RCC 7860 (cell line): ENCODE measurements around the gene SBK3.
A peak's percentile ranks its signal among the peaks of the same experiment; 100 is the strongest.
"Not testable (repeated sequence)": the region's sequence is repeated elsewhere in the genome, so short reads cannot be mapped to it uniquely, and the experiment has no call there.

Experiments
- DNase-seq: peaks from one replicate; pipeline ENCODE4 v3.0.0-alpha.2; 2015; ENCODE audit warnings: low spot score
- FAIRE-seq: peaks from 2 replicates; lab custom pipeline; 2012; peaks lifted over from hg19 to GRCh38; lab: Jason Lieb, UNC

The SBK3 gene, protein sequence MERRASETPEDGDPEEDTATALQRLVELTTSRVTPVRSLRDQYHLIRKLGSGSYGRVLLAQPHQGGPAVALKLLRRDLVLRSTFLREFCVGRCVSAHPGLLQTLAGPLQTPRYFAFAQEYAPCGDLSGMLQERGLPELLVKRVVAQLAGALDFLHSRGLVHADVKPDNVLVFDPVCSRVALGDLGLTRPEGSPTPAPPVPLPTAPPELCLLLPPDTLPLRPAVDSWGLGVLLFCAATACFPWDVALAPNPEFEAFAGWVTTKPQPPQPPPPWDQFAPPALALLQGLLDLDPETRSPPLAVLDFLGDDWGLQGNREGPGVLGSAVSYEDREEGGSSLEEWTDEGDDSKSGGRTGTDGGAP

DNA sequence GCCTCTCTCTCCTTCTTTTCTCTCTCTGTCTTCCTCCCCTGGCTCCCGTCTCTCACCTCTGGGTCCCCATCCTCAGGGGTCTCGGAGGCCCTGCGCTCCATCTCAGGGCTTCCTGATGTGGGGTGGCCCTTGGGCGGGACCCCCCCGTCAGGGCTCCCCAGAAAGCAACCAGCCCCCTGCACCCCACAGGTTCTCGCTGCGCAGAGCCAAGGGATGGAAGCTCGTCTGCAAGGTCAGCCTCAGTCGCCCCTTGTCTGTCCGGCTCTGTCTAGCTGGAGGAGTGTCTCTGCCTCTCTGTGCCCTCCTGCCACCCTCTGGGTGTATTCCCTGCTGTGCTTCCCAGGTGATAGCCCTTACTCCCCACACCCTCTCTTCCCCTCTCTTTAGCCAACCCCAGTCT, at the start of gene SBK3:
Gene SBK3 (minus strand): TSS at position 101 of the 400 bp plus-strand sequence. CDS start 0 bp downstream, at position 101.
- DNase-seq = no peak
- no peak for FAIRE-seq

DNA sequence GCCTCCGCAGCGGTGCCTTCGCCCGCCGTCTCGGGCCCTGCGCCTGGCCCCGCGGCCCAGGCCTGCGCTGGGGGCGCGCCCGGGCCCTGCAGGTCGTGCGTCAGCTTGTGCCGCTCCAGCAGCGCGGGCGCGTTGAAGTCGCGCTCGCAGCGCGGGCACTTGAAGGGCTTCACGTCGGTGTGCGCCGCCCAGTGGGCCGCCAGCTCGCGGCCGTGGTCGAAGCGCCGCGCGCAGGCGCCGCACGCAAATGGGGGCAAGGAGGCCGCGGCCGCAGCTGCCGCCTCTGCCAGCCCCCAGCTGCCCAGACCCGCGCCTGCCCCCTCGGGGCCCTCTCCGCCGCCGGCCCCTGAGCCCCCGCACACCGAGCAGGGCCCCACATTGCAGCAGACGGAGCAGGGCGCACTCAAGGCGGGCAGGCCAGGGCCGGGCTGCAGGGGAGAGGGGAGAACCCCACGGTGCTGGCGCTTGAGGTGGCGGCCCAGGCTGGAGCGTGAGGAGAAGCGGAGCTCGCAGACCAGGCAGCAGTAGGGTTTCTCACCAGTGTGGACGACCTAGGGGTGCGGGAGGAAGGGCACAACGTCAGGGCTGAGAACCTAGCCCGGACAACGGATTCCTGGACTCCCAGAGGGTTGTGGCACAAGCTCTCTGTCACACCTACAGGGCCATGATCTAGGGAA, 47.9 kb upstream of the SBK3 start:
- FAIRE-seq (no peak), DNase-seq (no peak)

DNA sequence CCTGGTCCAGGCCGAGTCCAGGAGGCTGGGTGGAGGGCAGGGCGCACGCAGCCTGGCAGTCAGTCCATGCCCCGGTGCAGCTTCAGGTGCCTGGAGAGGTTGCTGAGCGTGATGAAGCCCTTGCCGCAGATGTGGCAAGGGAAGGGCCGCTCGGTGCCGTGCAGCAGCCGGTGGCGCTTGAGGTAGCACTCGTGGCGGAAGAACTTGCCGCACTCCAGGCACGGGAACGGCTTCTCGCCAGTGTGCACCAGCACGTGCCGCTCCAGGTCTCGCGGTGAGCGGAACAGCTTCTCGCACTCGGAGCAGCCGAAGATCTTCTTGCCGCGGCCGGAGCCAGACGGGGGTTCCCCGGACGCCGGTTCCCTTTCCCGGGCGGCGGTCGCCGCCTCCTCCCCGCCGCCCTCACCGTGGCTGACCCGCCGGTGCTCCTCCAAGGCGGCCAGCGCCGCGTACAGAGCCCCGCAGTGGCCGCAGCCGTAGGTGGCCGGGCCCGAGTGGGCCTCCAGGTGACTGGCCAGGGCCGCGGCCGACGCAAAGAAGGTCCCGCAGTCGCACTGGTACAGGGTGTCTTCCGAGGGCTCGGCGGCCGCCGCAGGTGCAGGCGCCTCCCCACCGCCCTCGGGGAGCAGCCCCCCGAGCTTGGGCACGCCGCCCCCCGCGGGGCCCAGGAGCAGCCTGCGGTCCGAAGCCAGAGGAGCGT, 47.2 kb upstream of the SBK3 start:
- DNase-seq = no peak
- no peak for FAIRE-seq

DNA sequence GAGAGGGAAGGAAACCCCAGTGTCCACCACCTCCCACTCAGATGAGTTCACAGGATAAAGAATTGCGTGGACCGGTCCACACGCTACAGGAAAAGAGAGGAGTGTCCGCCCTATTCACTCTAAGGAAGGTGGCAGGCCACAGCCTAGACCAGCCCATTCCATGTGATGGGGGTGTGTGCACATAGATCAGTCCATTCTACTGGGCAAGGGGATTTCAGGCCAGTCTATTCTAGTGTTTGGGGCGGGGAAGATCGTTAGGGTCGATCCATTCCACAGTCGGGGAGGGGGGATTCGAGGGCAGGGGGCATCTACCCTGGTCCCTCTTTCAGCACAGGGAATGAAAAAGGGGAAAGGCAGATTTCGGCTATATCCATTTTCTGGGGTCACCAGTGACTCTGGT, 46.2 kb upstream of the SBK3 start:
- DNase-seq (no peak), FAIRE-seq (no peak)

DNA sequence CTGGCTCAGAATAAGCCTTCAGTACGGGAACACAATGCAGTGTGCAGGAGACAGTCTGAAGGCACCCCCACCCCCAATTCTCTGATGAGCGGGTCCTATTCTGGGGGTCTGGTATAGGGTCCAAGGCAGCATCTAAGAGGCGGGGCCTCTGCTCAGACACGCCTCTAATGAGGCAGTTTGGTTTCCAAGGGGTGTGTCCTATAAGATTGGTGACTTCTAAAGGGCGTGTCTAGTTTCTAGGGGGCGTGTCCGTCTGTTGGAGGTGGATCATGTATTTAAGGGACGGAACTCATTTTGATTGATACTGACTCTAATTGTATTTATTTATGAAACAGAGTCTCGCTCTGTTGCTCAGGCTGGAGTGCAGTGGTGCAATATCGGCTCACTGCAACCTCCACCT, 45.3 kb upstream of the SBK3 start:
- no peak for FAIRE-seq
- DNase-seq = no peak

DNA sequence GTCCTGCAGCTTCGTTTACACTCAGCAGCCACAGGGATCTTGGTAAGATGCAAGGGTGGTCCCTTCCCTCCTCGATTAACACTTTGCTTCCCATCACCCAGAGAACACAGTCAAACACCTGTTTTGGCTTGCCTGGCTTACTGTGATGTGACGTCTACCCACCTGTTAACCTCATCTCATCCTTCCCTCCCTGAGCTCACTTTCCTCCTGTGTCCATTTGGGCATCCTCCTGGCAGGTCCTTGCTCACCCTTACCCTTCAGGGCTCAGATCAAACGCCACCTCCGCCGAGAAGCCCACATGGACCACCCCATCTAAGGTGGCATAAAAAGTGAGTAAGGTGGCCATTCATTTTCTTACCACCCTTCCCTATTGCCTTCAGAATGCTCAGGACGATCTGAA, 44.8 kb upstream of the SBK3 start:
- DNase-seq (no peak), FAIRE-seq (no peak)

DNA sequence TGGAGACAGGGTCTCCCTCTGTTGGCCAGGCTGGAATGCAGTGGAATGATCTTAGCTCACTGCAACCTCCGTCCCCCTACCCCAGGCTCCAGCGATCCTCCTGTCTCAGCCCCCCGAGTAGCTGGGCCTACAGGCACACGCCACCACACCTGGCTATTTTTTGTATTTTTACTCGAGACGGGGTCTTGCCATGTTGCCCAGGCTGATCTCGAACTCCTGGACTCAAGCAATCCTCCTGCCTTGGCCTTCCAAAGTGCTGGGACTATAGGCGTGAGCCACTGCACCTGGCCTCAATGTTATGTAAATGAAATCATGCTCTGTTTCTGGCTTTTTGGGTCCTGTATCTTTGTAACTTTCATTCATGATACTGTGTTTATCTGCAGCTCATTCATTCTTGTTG, 43.4 kb upstream of the SBK3 start:
- FAIRE-seq = no peak
- no peak for DNase-seq

DNA sequence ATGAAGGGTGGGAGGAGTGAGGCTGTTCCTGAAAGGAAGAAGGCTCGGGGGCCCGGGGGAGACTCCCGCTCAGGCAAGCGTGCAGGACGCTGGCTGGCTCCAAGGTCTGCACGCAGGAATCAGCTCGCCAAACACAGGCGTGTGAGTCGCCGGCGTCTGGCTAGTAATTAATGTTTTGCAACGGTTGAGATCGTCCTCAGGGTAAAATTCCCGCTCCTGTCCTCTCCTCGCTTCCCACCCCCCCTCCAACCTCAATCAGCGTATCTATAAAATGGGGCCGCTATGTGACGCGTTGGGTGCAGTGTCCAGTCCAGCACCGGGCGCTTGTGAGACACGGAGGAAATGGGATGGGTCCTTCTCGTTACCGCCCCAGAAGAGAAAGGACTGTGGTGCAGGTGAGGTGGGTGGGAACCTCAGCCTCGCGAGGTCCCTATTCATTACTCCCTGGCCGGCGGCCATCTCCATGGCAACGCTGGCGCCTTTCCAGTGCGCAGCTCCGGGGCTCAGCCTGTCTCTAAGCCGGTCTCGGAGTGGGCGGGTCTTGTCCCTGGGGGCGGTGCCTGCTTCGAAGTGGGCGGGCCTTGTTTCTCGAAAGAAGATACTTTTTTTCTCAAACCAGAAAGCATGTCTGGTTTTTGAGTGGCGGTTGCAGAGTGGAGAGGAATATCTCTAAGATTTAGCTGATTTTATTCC, 41.8 kb upstream of the SBK3 start:
- FAIRE-seq (peak; percentile 65), DNase-seq (peak; percentile 72)

DNA sequence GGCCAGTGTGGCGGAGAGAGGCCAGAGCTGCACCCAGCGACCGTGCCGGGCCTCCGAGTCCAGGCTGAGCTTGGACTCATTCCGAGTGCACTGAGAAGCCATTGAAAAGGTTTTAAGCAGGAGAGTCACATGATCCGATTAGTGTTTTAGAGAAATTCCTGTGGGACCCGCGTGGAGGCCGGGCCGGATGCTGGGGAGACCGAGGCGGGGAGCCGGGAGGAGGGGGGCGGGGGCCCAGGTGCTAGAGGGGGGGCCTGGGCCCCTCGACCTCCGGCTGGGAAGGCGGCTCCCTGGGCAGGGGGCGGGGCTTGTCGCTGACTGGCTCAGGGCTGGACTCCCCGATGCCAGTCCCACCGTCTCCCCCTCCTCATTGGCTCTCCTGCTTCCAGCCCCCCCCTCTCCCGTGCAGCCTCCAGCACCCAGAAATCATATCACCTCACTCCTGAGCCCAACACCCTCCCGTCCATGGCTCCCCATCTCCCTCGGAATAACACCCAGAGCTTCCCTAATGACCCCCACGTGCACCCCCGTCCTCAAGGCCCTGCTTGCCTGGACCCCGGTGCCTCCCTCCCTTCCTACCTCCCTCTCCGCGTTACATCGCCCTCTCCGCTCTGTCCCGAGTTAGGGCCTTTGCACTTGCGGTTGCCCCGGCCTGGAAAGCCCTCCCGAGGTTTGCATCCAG, 40.5 kb upstream of the SBK3 start:
- no peak for DNase-seq
- no peak for FAIRE-seq

DNA sequence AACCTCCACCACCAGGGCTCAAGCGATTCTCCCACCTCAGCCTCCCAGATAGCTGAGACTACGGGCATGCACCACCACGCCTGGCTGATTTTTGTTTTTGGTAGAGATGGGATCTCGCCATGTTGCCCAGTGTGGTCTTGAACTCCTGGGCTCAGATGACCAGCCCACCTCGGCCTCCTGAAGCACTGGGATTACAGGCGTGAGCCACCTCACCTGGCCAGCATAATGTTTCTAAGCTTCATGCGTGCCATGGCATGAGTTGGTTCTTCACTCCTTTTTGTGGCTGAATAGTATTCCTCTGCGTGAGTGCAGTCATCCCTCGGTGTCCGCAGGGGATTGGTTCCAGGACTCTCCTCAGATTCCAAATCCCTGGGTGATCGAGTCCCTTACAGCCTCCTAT, 39.5 kb upstream of the SBK3 start:
- FAIRE-seq = no peak

DNA sequence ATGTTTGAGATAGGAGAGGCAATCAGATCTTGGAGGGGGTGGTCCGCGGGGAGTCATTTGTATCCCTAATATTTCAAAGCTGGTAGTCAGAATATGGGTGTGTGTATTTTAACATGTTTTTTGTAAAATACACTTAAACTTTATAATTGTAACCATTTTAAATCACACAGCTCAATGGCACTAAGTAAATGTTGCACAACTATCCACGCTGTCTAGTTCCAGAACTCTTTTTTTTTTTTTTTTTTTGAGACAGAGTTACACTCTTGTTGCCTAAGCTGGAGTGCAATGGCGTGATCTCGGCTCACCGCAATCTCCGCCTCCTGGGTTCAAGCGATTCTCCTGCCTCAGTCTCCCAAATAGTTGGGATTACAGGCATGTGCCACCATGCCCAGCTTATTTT, 38.6 kb upstream of the SBK3 start:
- not testable (repeated sequence) for DNase-seq, FAIRE-seq

More for the DNA sequence above, 39.5 kb upstream of the SBK3 start:
- DNase-seq = no peak

DNA sequence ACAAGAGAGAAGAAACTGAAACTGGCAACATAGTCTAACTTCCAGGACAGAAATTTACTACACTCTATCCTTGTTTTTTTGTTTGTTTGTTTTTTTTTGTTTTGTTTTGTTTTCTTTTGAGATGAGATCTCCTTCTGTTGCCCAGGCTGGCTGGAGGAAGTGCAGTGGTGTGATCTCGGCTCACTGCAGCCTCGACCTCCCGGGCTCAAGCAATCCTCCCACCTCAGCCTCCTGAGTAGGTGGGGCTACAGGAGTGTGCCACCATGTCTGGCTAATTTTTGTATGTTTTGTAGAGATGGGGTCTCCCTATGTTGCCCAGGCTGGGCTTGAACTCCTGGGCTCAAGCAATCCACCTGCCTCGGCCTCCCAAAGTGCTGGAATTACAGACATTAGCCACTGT, 36.9 kb upstream of the SBK3 start:
- DNase-seq, FAIRE-seq: not testable (repeated sequence)

DNA sequence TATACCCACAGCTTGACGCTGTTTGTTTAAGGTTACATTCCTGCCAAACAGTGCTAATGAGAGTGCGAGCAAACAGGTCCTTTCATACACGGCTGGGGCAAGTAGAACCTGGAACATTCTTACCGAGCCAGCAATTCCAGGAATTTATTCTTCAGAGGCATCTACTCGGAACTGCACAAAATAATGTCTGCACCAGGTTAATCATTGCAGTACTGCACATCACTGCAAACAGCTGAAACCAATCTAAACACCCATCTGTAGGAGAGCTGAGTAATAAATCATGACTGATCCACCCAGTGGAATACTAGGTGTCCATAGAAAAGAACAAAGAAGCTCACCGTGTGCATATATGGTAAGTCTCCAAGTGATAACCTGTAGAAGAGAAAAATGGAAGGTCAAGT, 36.5 kb upstream of the SBK3 start:
- FAIRE-seq = peak; percentile 67
- peak; percentile 70 for DNase-seq

DNA sequence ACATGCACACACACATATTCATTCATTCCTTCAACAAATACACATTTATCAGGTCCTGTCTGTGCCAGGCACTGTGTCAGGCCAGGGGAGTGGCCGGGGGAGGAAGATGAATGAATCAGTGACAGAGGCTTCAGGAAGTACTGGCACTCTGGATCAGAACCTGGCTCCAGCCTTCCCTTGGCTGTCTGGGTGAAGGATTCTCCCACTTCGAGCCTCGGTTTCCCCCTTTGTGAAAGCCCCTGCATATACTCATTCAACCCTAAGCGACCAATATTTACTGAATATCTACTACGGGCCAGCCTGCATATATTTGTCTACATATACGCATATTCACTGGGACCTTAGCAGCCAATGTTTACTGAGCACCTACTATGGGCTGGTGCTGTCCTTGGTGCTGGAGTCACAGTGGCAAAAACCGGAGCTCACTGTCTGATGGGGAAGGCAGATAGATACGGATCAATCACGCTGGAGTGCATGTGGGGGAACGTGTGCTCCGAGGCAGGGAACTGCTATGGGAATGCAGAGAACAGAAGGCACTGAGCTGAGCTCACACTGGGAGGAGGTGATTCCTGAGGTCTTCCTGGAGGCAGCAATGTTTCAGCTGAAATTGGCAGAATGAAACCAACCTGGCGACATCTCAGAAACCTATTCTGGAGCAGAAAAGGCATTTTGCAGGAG, 35.9 kb upstream of the SBK3 start:
- DNase-seq = no peak
- FAIRE-seq = no peak

DNA sequence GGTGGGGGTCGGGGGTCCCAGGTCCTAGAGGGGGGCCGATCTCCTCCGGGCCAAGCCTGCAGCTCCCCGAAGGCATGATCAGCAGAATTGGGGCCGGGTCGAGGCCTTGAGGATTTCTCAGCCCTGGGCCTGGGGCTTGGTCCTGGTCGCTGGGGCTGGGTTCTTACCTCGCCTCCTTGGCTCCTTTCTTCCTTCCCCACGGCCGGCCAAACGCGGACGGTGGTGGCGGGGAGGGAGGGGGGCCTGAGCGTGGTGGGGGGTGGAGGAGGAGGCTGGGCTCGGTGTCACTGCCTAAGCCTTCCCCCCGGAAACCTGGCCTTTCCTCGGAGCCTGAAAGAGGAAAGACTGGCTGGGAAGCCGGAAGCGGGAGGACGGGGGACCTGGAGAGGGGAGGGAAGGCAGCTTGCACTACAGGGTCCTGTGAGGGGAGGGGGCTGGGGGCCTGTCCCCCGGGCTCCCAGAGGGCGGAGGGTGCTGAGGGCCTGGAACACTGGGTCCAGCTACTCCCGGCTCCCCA, 35.3 kb upstream of the SBK3 start, which contains the start of gene ZNF579:
Gene ZNF579 (minus strand): TSS at position 221 of the 517 bp plus-strand sequence. CDS start 1,209 bp downstream, outside the sequence.
- DNase-seq = peak; percentile 50
- FAIRE-seq = no peak

DNA sequence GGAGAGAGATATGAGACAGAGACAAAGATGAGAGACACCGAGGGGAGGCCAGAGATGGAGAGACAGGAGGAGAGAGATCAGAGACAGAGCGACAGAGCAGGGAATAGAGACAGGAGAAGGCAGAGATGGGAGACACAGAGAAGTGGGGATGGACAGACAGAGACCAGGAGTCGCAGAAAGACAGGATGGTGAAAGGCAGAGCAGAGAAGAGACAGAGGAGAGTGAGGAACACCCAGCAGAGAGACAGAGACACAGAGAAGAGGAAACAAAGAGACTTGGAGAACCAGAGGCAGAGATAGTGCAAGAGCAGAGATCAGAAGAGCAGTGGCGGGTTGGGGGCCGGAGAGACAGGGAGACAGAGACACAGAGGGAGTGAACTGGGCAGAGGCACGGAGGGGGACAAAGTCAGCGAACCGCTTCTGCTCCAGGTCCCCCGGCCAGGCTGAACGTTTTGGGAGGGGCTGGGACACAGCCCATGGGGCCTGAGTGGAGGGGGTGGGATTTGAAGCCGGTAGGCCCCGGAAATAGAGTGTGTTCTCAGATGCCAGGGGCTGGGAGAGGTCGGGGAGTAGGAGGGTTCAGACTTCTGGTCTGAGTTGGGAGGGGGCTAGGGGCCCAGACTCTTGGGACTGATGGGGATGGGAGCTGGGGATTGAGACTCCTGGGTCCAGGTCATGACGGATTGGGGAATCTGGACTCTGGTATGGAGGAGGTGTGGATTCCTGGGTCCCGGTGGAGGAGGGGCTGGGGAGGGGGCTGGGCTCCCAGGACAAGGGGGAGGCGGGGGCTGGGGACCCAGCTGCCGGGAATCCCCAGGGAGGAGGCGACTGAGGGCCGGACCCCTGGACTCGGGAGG, 34.7 kb upstream of the SBK3 start:
- DNase-seq = no peak
- no peak for FAIRE-seq

DNA sequence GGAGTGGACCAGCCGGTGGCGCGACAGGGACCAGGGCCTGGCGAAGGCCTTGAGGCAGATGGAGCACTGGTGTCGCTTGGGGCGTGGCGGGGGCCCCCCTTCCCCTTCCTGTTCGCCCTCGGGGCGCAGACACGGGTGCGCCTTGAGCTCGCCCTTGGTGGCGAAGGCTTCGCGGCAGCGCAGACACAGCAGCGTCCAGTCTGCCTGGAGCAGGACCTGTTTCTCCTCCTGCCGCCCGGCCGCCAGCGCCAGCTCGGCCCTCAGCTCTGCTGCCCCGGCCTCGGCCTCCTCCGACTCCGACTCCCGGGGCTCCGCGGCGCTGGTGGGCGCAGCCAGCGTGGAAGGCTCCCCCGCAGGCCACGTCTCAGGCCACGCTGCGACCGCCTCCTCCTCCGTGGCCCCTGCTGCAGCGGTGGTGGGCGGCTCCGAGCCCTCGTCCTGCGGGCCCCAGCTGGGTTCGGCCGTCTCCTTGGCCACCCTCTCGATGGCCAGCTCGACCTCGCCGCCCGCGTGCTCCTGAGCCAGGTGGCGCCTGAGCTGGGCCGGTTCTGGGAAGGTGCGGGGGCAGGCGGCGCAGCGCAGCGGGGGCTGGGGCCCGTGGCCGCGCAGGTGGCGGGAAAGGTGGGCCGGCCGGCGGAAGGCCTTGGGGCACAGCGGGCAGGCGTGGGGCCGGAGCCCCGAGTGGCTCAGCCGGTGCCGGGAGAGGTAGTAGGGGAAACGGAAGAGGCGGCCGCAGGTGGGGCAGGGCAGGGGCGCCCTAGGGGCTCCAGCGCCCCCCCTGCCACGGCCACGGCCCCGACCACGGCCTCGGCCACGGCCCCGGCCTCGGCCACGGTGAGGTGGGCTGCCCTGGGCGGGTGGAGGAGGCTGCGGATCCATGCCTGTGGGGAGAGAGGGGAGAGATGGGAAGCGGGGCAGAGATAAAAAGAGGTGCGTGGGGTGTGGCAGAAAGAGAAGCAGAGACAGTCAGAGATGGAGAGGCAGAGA, 33.7 kb upstream of the SBK3 start:
- DNase-seq = no peak
- FAIRE-seq = no peak
